ENCODE measurements around the gene GPHA2. TPM values are rescaled to one million over a fixed set of nuclear protein-coding genes. Genes with fewer than 3 reads are reported as not detected.

Gene GPHA2
- total and polyA plus RNA-seq, 10 of the 15 experiments (the other 5 are each of a cell fraction or from before 2014, with no cell fraction given): not detected

DNA sequence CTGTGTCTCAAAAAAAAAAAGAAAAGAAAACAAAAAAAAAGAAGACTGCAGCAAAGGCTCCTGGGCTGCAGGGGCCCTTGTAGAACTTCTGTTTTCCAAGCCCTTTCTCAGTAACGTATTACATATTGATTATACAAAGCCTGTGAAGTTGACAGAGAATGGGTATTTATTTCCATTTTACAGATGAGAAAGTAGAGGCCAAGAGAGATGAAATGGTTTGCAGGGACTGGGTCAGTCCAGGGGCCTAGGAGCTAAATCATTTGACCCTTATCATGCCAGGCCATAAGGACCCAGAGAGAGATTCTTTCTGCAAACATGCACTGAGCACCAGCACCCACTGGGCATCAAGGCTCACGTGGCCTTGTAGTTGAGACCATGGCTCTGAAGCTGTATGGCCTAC is 6.7 kb downstream of the GPHA2 start:
- no TSS peak for BruUV-seq (replicated peaks)
- ChIA-PET SMC1A (ENCODE audit: uncharacterized antibody, unreplicated experiment) (interaction anchor here (0.7 kb wide), 1 partner anchor 365 kb away, joined by 3 read pairs; no protein-coding TSS in a partner anchor), CTCF (no interaction called here), POLR2A (no interaction called here), RAD21 (ENCODE audit: unreplicated experiment) (no interaction called here)
- no peak overlapping the region for H3K4me3 ChIP-seq
- no peak overlapping the region for H3K9ac ChIP-seq (ENCODE audit: control insufficient read depth, insufficient read depth, low read length)
- no peaks in the 10 kb centered on the region for H4K20me1 ChIP-seq (ENCODE audit: control insufficient read depth, insufficient read depth)
- no peak overlapping the region for H2AFZ ChIP-seq (ENCODE audit: control insufficient read depth, low read depth, low read length)
- no peak for TF ChIP-seq SIN3A (IDR thresholded peaks at IDR 0.05; ENCODE audit: low read depth, low read length)
- WGBS (ENCODE audit: insufficient coverage, insufficient replicate concordance, low lambda C conversion rate, missing lambda C conversion rate): 64% methylated on average over 2 of the region's 2 CpGs
- H3K36me3 ChIP-seq (ENCODE audit: control insufficient read depth in 2 of 2, insufficient read depth in 2 of 2, low read length in 1 of 2): no peaks in the 10 kb centered on the region; a peak in 1 of 4 replicates
- ATAC-seq (no peak), DNase-seq (ENCODE audit: low read depth, low spot score) (no peak), FAIRE-seq (no peak)
- no peak overlapping the region for H3K27ac ChIP-seq (ENCODE audit: control insufficient read depth, insufficient read depth)
- no peaks in the 10 kb centered on the region for H3K27me3 ChIP-seq (replicated peaks in 1 of 2; ENCODE audit: control insufficient read depth in 2 of 2, insufficient read depth in 2 of 2, low read length in 1 of 2)
- no peaks in the 10 kb centered on the region; the same call in 1 of the 2 replicates for H3K4me1 ChIP-seq (ENCODE audit: control insufficient read depth, insufficient read depth, low read length)
- H3K9me3 ChIP-seq (replicated peaks; ENCODE audit: control insufficient read depth, insufficient read depth, low read length): no peaks in the 10 kb centered on the region
- in situ Hi-C loops (cut with MboI): no loop called here
- no peak overlapping the region for H3K4me2 ChIP-seq (ENCODE audit: control insufficient read depth, insufficient read depth)
- H3K79me2 ChIP-seq (ENCODE audit: control insufficient read depth, insufficient read depth, low read length): no peaks in the 10 kb centered on the region
- intact Hi-C loops (cut with micrococcal nuclease; ENCODE audit: unreplicated experiment): no loop called here

GRCh38 chr11:64926689-64927088 is 9.0 kb downstream of the GPHA2 start:
- H3K4me3 ChIP-seq: no peak overlapping the region
- WGBS (ENCODE audit: insufficient coverage, insufficient replicate concordance, low lambda C conversion rate, missing lambda C conversion rate): 80% methylated on average over 22 of the region's 22 CpGs
- no peaks in the 10 kb centered on the region for H3K27me3 ChIP-seq (replicated peaks in 1 of 2; ENCODE audit: control insufficient read depth in 2 of 2, insufficient read depth in 2 of 2, low read length in 1 of 2)
- no peak overlapping the region for H3K9ac ChIP-seq (ENCODE audit: control insufficient read depth, insufficient read depth, low read length)
- peaks cover 5% of the 10 kb centered on the region for H3K4me1 ChIP-seq (ENCODE audit: control insufficient read depth, insufficient read depth, low read length)
- no peak overlapping the region for H2AFZ ChIP-seq (ENCODE audit: control insufficient read depth, low read depth, low read length)
- ChIA-PET SMC1A (ENCODE audit: uncharacterized antibody, unreplicated experiment) (interaction anchor here (1.4 kb wide), 1 partner anchor 71 kb away, joined by 3 read pairs; no protein-coding TSS in a partner anchor), RAD21 (ENCODE audit: unreplicated experiment) (no interaction called here), CTCF (interaction anchor here (0.9 kb wide), 1 partner anchor 9 kb away, joined by 3 read pairs; no protein-coding TSS in a partner anchor), POLR2A (interaction anchor here (0.6 to 1.2 kb wide), 2 partner anchors 9 to 169 kb away, joined by 3 read pairs; partner anchors contain the start of gene VPS51)
- DNase-seq (ENCODE audit: low read depth, low spot score): no peak
- H3K36me3 ChIP-seq (ENCODE audit: control insufficient read depth in 2 of 2, insufficient read depth in 2 of 2, low read length in 1 of 2): no peaks in the 10 kb centered on the region; a peak in 1 of 4 replicates
- FAIRE-seq: no peak
- intact Hi-C loops (cut with micrococcal nuclease; ENCODE audit: unreplicated experiment) (no loop called here), in situ Hi-C loops (cut with MboI) (no loop called here)
- H3K9me3 ChIP-seq (replicated peaks; ENCODE audit: control insufficient read depth, insufficient read depth, low read length): no peaks in the 10 kb centered on the region
- H4K20me1 ChIP-seq (ENCODE audit: control insufficient read depth, insufficient read depth): no peaks in the 10 kb centered on the region
- BruUV-seq (replicated peaks): no TSS peak
- H3K79me2 ChIP-seq (ENCODE audit: control insufficient read depth, insufficient read depth, low read length): no peaks in the 10 kb centered on the region
- TF ChIP-seq MTA2 (IDR thresholded peaks at IDR 0.05; ENCODE audit: low read depth) (no peak), MTA3 (IDR thresholded peaks at IDR 0.05; ENCODE audit: borderline replicate concordance, low read length) (no peak), SMAD5 (IDR thresholded peaks at IDR 0.05; ENCODE audit: low read depth) (no peak), HDAC6 (IDR thresholded peaks at IDR 0.05; ENCODE audit: unreplicated experiment) (no peak), SREBF1 (IDR thresholded peaks at IDR 0.05; ENCODE audit: low read length) (no peak)
- H3K4me2 ChIP-seq (ENCODE audit: control insufficient read depth, insufficient read depth): no peak overlapping the region
- ATAC-seq: no peak
- no peak overlapping the region for H3K27ac ChIP-seq (ENCODE audit: control insufficient read depth, insufficient read depth)

Data from GM12878 (cell line).